Keratinocyte (primary cell): ENCODE results near the gene USP12. TPM values are rescaled to one million over a fixed set of nuclear protein-coding genes. Genes with fewer than 3 reads are reported as not detected.
A peak's percentile ranks its signal among the peaks of the same experiment; 100 is the strongest.

Experiments used
- DNase-seq: peaks from one replicate; pipeline ENCODE4 v3.0.0-alpha.2; 2011; ENCODE audit warnings: low read depth, missing footprints, low spot score
- FAIRE-seq: peaks from 2 replicates; lab custom pipeline; 2011; peaks lifted over from hg19 to GRCh38; lab: Jason Lieb, UNC
- H2AFZ ChIP-seq: 2 replicates; pipeline ENCODE4 v1.6.0; 2012; ENCODE audit warnings: low read length, control low read depth, inconsistent platforms; ENCODE audit not compliant: control insufficient read depth
- H3K27ac ChIP-seq: 2 replicates; pipeline ENCODE4 v1.5.1; 2011; ENCODE audit warnings: low read length; ENCODE audit not compliant: control insufficient read depth, insufficient read depth
- H3K27me3 ChIP-seq: 3 replicates; pipeline ENCODE4 v1.6.0; 2011; ENCODE audit warnings: low read length; ENCODE audit not compliant: control insufficient read depth, insufficient read depth; ENCODE audit errors: extremely low read depth
- H3K36me3 ChIP-seq, 2 experiments: 2 replicates in 1 of 2; 3 replicates in 1 of 2; pipeline ENCODE4 v1.5.1; 2011; ENCODE audit warnings: low read length in 2 of 2, mild to moderate bottlenecking in 1 of 2; ENCODE audit not compliant: control insufficient read depth in 2 of 2, insufficient read depth in 2 of 2; ENCODE audit errors: extremely low read depth in 1 of 2
- H3K4me1 ChIP-seq: 3 replicates; pipeline ENCODE4 v1.5.1; 2011; ENCODE audit warnings: low read length; ENCODE audit not compliant: control insufficient read depth, insufficient read depth; ENCODE audit errors: extremely low read depth
- H3K4me2 ChIP-seq: 3 replicates; pipeline ENCODE4 v1.6.0; 2011; ENCODE audit warnings: low read depth, low read length; ENCODE audit not compliant: control insufficient read depth, insufficient read depth; ENCODE audit errors: extremely low read depth
- H3K4me3 ChIP-seq, 3 experiments: fragments of 200-600 bp in 1 of 3; sonication (generic) in 1 of 3; 2 replicates in 2 of 3; 3 replicates in 1 of 3; pipeline ENCODE4 v1.5.1; 2011 to 2016; ENCODE audit warnings: low read length in 3 of 3, mild to moderate bottlenecking in 3 of 3, control low read depth in 2 of 3, inconsistent platforms in 1 of 3, low read depth in 1 of 3, mixed read lengths in 1 of 3, mixed run types in 1 of 3, moderate library complexity in 1 of 3; ENCODE audit not compliant: control insufficient read depth in 2 of 3, insufficient read depth in 2 of 3; ENCODE audit errors: extremely low read depth in 1 of 3
- H3K79me2 ChIP-seq: 2 replicates; pipeline ENCODE4 v1.6.0; 2012; ENCODE audit warnings: low read length; ENCODE audit not compliant: control insufficient read depth, insufficient read depth
- H3K9ac ChIP-seq: 3 replicates; pipeline ENCODE4 v1.6.0; 2011; ENCODE audit warnings: low read length; ENCODE audit not compliant: control insufficient read depth, insufficient read depth; ENCODE audit errors: extremely low read depth
- H3K9me1 ChIP-seq: 3 replicates; pipeline ENCODE4 v1.6.0; 2011; ENCODE audit warnings: low read length; ENCODE audit not compliant: control insufficient read depth, insufficient read depth; ENCODE audit errors: extremely low read depth
- H3K9me3 ChIP-seq: 2 replicates; pipeline ENCODE4 v1.5.1; 2012; ENCODE audit warnings: low read depth, low read length; ENCODE audit not compliant: control insufficient read depth
- H4K20me1 ChIP-seq: 3 replicates; pipeline ENCODE4 v1.6.0; 2011; ENCODE audit warnings: low read length; ENCODE audit not compliant: control insufficient read depth, insufficient read depth; ENCODE audit errors: extremely low read depth
- EZH2 ChIP-seq: IDR thresholded peaks from one replicate; pipeline ENCODE4 v1.6.1; 2012; ENCODE audit warnings: inconsistent platforms, mild to moderate bottlenecking, low read length, moderate library complexity
- dilution Hi-C: fragments of 300-500 bp; cut with MboI; formaldehyde crosslinking; loops from one replicate; pipeline ENCODE4 v1.7.0; 2020; ENCODE audit warnings: low sequenced_read_pairs; ENCODE audit not compliant: extremely low pct_ligation_motif_present
- polyA plus RNA-seq, 5 experiments: library from polyadenylated mRNA; depleted of rRNA in 3 of 5; stranded (reverse) in 3 of 5; stranded (forward) in 1 of 5; unstranded in 1 of 5; fragments of >200 nt; gene quantifications; 1 replicate in 1 of 5; 2 replicates in 3 of 5; 3 replicates in 1 of 5; pipeline versions ENCODE4 v1.2.1 to v1.2.3, GENCODE V29; 2011 to 2012; ENCODE audit warnings: missing spikeins in 2 of 5, low read depth in 1 of 5, low replicate concordance in 1 of 5
- TF ChIP-seq, protein P1 (sequence below), 3 experiments: IDR thresholded peaks in 1 of 3; conservative IDR thresholded peaks in 1 of 3; optimal IDR thresholded peaks in 1 of 3; 2 replicates in 2 of 3; 3 replicates in 1 of 3; pipeline versions ENCODE3 to v1.5.1; 2011; ENCODE audit warnings: low read length in 3 of 3, mild to moderate bottlenecking in 3 of 3, moderate library complexity in 2 of 3, control low read depth in 1 of 3, inconsistent platforms in 1 of 3; ENCODE audit not compliant: insufficient read depth in 2 of 3; ENCODE audit errors: extremely low read depth in 1 of 3

USP12 gene
- polyA plus RNA-seq, 1 donor (not counting 4 experiments of a cell fraction or from before 2014, with no cell fraction given) = 20.7 TPM

DNA sequence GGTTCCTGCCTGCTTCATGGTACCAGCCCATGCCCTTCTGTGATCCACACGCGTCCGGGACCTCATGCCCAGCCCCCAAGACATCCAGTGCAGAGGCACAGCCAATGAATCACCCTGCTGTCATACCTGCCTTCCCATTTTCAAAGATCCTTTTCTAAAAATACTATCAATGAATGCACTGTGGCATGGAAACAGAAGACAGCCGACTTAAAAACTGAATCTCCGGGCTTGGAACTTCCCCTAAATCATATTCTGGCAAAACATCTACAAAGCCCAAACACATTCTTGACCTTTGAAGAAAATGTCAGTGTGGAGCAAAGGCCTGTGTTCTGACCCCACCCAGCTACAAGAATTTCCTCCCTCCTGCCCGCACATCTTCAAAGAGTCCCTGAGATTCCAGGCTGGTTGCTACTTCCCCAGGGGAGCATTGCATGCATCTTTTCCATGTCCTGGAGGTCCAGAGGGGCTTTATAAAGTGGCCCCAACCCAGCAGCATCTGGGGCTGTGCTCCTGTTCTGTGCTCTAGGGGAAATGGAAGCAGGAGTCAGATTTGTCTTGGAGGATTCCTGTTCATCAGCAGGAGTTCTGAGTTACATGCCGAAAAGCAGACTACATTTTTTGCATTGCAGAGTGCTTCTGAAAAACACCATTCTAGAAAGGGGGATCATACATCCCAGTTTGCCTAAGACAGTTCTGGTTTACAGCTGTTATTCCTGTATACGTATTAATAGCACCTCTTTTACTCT lies 135.2 kb downstream of the USP12 start:
- H3K4me3 ChIP-seq = no peak overlapping the region
- H3K27me3 ChIP-seq = peaks cover 4% of the 10 kb centered on the region
- TF ChIP-seq EZH2 = no peak
- TF ChIP-seq, protein P1, sequence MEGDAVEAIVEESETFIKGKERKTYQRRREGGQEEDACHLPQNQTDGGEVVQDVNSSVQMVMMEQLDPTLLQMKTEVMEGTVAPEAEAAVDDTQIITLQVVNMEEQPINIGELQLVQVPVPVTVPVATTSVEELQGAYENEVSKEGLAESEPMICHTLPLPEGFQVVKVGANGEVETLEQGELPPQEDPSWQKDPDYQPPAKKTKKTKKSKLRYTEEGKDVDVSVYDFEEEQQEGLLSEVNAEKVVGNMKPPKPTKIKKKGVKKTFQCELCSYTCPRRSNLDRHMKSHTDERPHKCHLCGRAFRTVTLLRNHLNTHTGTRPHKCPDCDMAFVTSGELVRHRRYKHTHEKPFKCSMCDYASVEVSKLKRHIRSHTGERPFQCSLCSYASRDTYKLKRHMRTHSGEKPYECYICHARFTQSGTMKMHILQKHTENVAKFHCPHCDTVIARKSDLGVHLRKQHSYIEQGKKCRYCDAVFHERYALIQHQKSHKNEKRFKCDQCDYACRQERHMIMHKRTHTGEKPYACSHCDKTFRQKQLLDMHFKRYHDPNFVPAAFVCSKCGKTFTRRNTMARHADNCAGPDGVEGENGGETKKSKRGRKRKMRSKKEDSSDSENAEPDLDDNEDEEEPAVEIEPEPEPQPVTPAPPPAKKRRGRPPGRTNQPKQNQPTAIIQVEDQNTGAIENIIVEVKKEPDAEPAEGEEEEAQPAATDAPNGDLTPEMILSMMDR (optimal IDR thresholded peaks at IDR 0.05 in 1 of 3, IDR thresholded peaks at IDR 0.05 in 1 of 3, conservative IDR thresholded peaks at IDR 0.05 in 1 of 3; ENCODE audit: extremely low read depth in 1 of 3, insufficient read depth in 2 of 3, low read length in 3 of 3) = no peak
- no peaks in the 10 kb centered on the region for H3K79me2 ChIP-seq
- H3K27ac ChIP-seq = no peak overlapping the region
- no peaks in the 10 kb centered on the region for H3K9me1 ChIP-seq
- peak overlapping the region; percentile 47 for H3K4me2 ChIP-seq
- no peak for FAIRE-seq
- H3K4me1 ChIP-seq = peaks cover 18% of the 10 kb centered on the region
- no peak overlapping the region for H3K9ac ChIP-seq
- DNase-seq = no peak
- H4K20me1 ChIP-seq = no peaks in the 10 kb centered on the region
- H3K9me3 ChIP-seq = no peaks in the 10 kb centered on the region
- dilution Hi-C loops = no loop called here
- H3K36me3 ChIP-seq = no peaks in the 10 kb centered on the region
- H2AFZ ChIP-seq = no peak overlapping the region

DNA sequence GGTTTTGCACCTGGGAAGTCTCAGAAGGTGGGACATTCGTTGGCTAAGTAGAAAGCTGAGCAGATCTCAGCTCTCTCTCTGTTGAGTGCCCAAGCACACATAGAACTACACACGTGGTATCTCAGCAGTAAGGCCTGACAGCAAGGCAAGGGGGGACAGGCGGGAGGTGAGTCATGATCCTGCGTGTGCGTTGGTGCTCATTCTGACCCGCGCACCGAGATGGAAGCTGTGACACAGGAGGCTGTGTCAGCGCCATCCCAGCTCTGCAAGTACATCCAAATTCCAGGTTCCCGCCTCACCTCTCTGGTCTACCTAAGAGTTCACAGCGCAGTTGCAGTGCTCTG lies 135.7 kb downstream of the USP12 start:
- H2AFZ ChIP-seq = no peak overlapping the region
- no peak overlapping the region for H3K27ac ChIP-seq
- FAIRE-seq = no peak
- H3K9me3 ChIP-seq = no peaks in the 10 kb centered on the region
- no peak for DNase-seq
- H3K36me3 ChIP-seq = no peaks in the 10 kb centered on the region
- H3K4me3 ChIP-seq = no peak overlapping the region
- no peak for TF ChIP-seq EZH2
- TF ChIP-seq, protein P1 (optimal IDR thresholded peaks at IDR 0.05 in 1 of 3, IDR thresholded peaks at IDR 0.05 in 1 of 3, conservative IDR thresholded peaks at IDR 0.05 in 1 of 3; ENCODE audit: extremely low read depth in 1 of 3, insufficient read depth in 2 of 3, low read length in 3 of 3) = no peak
- no peak overlapping the region for H3K9ac ChIP-seq
- dilution Hi-C loops = no loop called here
- no peaks in the 10 kb centered on the region for H3K9me1 ChIP-seq
- H3K4me1 ChIP-seq = peaks cover 18% of the 10 kb centered on the region
- H3K79me2 ChIP-seq = no peaks in the 10 kb centered on the region
- peak overlapping the region; percentile 47 for H3K4me2 ChIP-seq
- H3K27me3 ChIP-seq = peaks cover 4% of the 10 kb centered on the region
- no peaks in the 10 kb centered on the region for H4K20me1 ChIP-seq
